H9 (cell line): Measurements from ENCODE around the gene MAST4. TPM values are rescaled to one million over a fixed set of nuclear protein-coding genes. Genes with fewer than 3 reads are reported as not detected.

Experiments
- DNase-seq: peaks from one replicate; pipeline ENCODE4 v3.0.0-alpha.2; 2017
- H2AFZ ChIP-seq: one replicate; pipeline ENCODE4 v1.6.1; 2013; ENCODE audit warnings: mild to moderate bottlenecking, low read length, control low read depth, moderate library complexity
- H2AK5ac ChIP-seq: 2 replicates; pipeline ENCODE4 v1.6.1; 2013; ENCODE audit warnings: low read length, control low read depth, mixed read lengths; ENCODE audit not compliant: insufficient read length
- H2BK120ac ChIP-seq: one replicate; pipeline ENCODE4 v1.6.1; 2013; ENCODE audit warnings: low read depth, mild to moderate bottlenecking, low read length, control low read depth, inconsistent platforms; ENCODE audit not compliant: poor library complexity, severe bottlenecking
- H2BK12ac ChIP-seq: 2 replicates; pipeline ENCODE4 v1.6.1; 2013; ENCODE audit warnings: low read length, control low read depth, mixed read lengths, low read depth; ENCODE audit not compliant: insufficient read length
- H2BK15ac ChIP-seq: 2 replicates; pipeline ENCODE4 v1.6.1; 2013; ENCODE audit warnings: low read depth, low read length, control low read depth
- H2BK20ac ChIP-seq: one replicate; pipeline ENCODE4 v1.6.1; 2013; ENCODE audit warnings: low read depth, mild to moderate bottlenecking, low read length, control low read depth, inconsistent platforms; ENCODE audit not compliant: poor library complexity, severe bottlenecking
- H2BK5ac ChIP-seq: 2 replicates; pipeline ENCODE4 v1.6.1; 2013; ENCODE audit warnings: low read length, control low read depth, mixed read lengths; ENCODE audit not compliant: insufficient read length
- H3K14ac ChIP-seq: 2 replicates; pipeline ENCODE4 v1.6.1; 2013; ENCODE audit warnings: low read length, control low read depth; ENCODE audit not compliant: insufficient read depth
- H3K18ac ChIP-seq: 2 replicates; pipeline ENCODE4 v1.6.1; 2013; ENCODE audit warnings: low read depth, mild to moderate bottlenecking, mixed read lengths, low read length, control low read depth; ENCODE audit not compliant: insufficient read length
- H3K23ac ChIP-seq: 2 replicates; pipeline ENCODE4 v1.6.1; 2013; ENCODE audit warnings: low read length, control low read depth, mixed read lengths, low read depth; ENCODE audit not compliant: insufficient read length
- H3K23me2 ChIP-seq: 2 replicates; pipeline ENCODE4 v1.6.1; 2013; ENCODE audit warnings: low read depth, mild to moderate bottlenecking, mixed read lengths, low read length, control low read depth; ENCODE audit not compliant: insufficient read length, poor library complexity, severe bottlenecking
- H3K27ac ChIP-seq: 2 replicates; pipeline ENCODE4 v1.5.1; 2013; ENCODE audit warnings: low read length, control low read depth, mixed read lengths, low read depth; ENCODE audit not compliant: insufficient read length
- H3K27me3 ChIP-seq: 2 replicates; pipeline ENCODE4 v1.6.1; 2013; ENCODE audit warnings: low read length, control low read depth, inconsistent platforms; ENCODE audit not compliant: insufficient read depth
- H3K4ac ChIP-seq: 2 replicates; pipeline ENCODE4 v1.6.1; 2013; ENCODE audit warnings: low read depth, mild to moderate bottlenecking, control low read depth, inconsistent platforms, low read length, moderate library complexity
- H3K4me1 ChIP-seq: 2 replicates; pipeline ENCODE4 v1.6.1; 2013; ENCODE audit warnings: low read length, control low read depth, inconsistent platforms; ENCODE audit not compliant: insufficient read depth
- H3K4me2 ChIP-seq: 2 replicates; pipeline ENCODE4 v1.6.1; 2013; ENCODE audit warnings: low read length, control low read depth, mixed read lengths; ENCODE audit not compliant: insufficient read length, insufficient read depth
- H3K56ac ChIP-seq: 2 replicates; pipeline ENCODE4 v1.6.1; 2013; ENCODE audit warnings: low read depth, mild to moderate bottlenecking, mixed read lengths, low read length, control low read depth; ENCODE audit not compliant: insufficient read length
- H3K79me1 ChIP-seq: 2 replicates; pipeline ENCODE4 v1.6.1; 2013; ENCODE audit warnings: low read depth, mild to moderate bottlenecking, moderate library complexity, low read length, control low read depth, inconsistent platforms; ENCODE audit not compliant: insufficient read depth, poor library complexity, severe bottlenecking
- H3K79me2 ChIP-seq: 2 replicates; pipeline ENCODE4 v1.6.1; 2013; ENCODE audit warnings: low read length, control low read depth, inconsistent platforms; ENCODE audit not compliant: insufficient read depth
- H3K9ac ChIP-seq: 2 replicates; pipeline ENCODE4 v1.6.1; 2013; ENCODE audit warnings: low read length, control low read depth, mixed read lengths; ENCODE audit not compliant: insufficient read length; ENCODE audit errors: extremely low read depth
- H3K9me3 ChIP-seq: one replicate; pipeline ENCODE4 v1.6.1; 2013; ENCODE audit warnings: low read depth, low read length, inconsistent platforms; ENCODE audit not compliant: control insufficient read depth
- H3T11ph ChIP-seq: one replicate; pipeline ENCODE4 v1.6.1; 2013; ENCODE audit warnings: mild to moderate bottlenecking, low read length, control low read depth, inconsistent platforms
- H4K20me1 ChIP-seq: one replicate; pipeline ENCODE4 v1.6.1; 2013; ENCODE audit not compliant: control insufficient read depth, insufficient read length, insufficient read depth
- H4K5ac ChIP-seq: 2 replicates; pipeline ENCODE4 v1.6.1; 2013; ENCODE audit warnings: low read depth, mild to moderate bottlenecking, mixed read lengths, low read length, control low read depth; ENCODE audit not compliant: insufficient read length
- H4K8ac ChIP-seq: replicated peaks from 2 replicates; pipeline ENCODE4 v1.6.1; 2013; ENCODE audit warnings: low read length, control low read depth, mixed read lengths, low read depth; ENCODE audit not compliant: insufficient read length
- H4K91ac ChIP-seq: 2 replicates; pipeline ENCODE4 v1.6.1; 2013; ENCODE audit warnings: low read depth, mild to moderate bottlenecking, moderate library complexity, mixed read lengths, low read length, control low read depth; ENCODE audit not compliant: insufficient read length
- H3K27ac Mint-ChIP-seq, 3 experiments: 2 replicates in 2 of 3; 3 replicates in 1 of 3; pipeline ENCODE4 v1.8.0; 2020 to 2021; ENCODE audit warnings: mixed read lengths in 3 of 3, mild to moderate bottlenecking in 1 of 3, moderate library complexity in 1 of 3
- H3K27me3 Mint-ChIP-seq: 2 replicates; pipeline ENCODE4 v1.8.0; 2021; ENCODE audit warnings: low read depth, mild to moderate bottlenecking, moderate library complexity, mixed read lengths
- H3K36me3 Mint-ChIP-seq, 3 experiments: 2 replicates in 2 of 3; 3 replicates in 1 of 3; pipeline ENCODE4 v1.8.0; 2020 to 2021; ENCODE audit warnings: low read depth in 3 of 3, mixed read lengths in 3 of 3; ENCODE audit not compliant: insufficient read depth in 1 of 3
- H3K4me1 Mint-ChIP-seq, 2 experiments: 2 replicates each; pipeline ENCODE4 v1.8.0; 2020; ENCODE audit warnings: mixed read lengths in 2 of 2
- H3K4me3 Mint-ChIP-seq, 2 experiments: 2 replicates in 1 of 2; 3 replicates in 1 of 2; pipeline ENCODE4 v1.8.0; 2020 to 2021; ENCODE audit warnings: mild to moderate bottlenecking in 2 of 2, mixed read lengths in 2 of 2, moderate library complexity in 1 of 2
- H3K9me3 Mint-ChIP-seq, 2 experiments: 2 replicates in 1 of 2; 3 replicates in 1 of 2; pipeline ENCODE4 v1.8.0; 2020; ENCODE audit warnings: mild to moderate bottlenecking in 2 of 2, mixed read lengths in 2 of 2, moderate library complexity in 1 of 2
- CTCF ChIP-seq: fragments of 200-600 bp; sonication (generic); conservative IDR thresholded peaks from 3 replicates; pipeline ENCODE4 v1.8.0; 2021; ENCODE audit warnings: antibody characterized with exemption, mild to moderate bottlenecking
- WGBS: extraction: QIAGEN DNeasy Blood & Tissue Kit; methylation state at CpG from one replicate; pipeline ENCODE4 v1.1.7; 2013; ENCODE audit warnings: missing lambda C conversion rate, low lambda C conversion rate, mixed read lengths; ENCODE audit not compliant: insufficient read length; ENCODE audit errors: extremely low coverage; 5-methylcytosine and 5-hydroxymethylcytosine counted together
- total RNA-seq: library from RNA; stranded (reverse); gene quantifications from 2 replicates; pipeline ENCODE4 v1.2.1, GENCODE V29; 2021

The MAST4 gene
- total RNA-seq, 1 experiment from 2014 or later: 3.7 TPM

GRCh38 chr5:66960369-66961137, 364.4 kb downstream of the MAST4 start:
- H3K56ac ChIP-seq: no peak overlapping the region
- no peak overlapping the region for H4K91ac ChIP-seq
- H4K5ac ChIP-seq: no peak overlapping the region
- no peak overlapping the region; the same call in 1 of the 2 replicates for H3K14ac ChIP-seq
- H3T11ph ChIP-seq: no peak overlapping the region
- no peaks in the 10 kb centered on the region for H3K23me2 ChIP-seq
- no CpG with 5 or more reads among the region's 7 CpGs for WGBS
- H3K4me1 Mint-ChIP-seq: peaks cover 40% of the 10 kb centered on the region in 2 experiments
- no peak overlapping the region for H2BK15ac ChIP-seq
- H3K27me3 Mint-ChIP-seq: no peaks in the 10 kb centered on the region; the same call in 1 of the 2 replicates
- peak overlapping the region in 1 of 2 experiments; percentile 14; a peak in 3 of 5 replicates for H3K4me3 Mint-ChIP-seq
- no peak overlapping the region for H2BK12ac ChIP-seq
- peak overlapping the region; percentile 40 for H3K27ac ChIP-seq
- no peaks in the 10 kb centered on the region for H3K9me3 ChIP-seq
- H3K23ac ChIP-seq: no peak overlapping the region
- H4K8ac ChIP-seq: no peak overlapping the region
- peak overlapping the region in 2 of 3 experiments; percentile 76 to 87; a peak in 5 of 7 replicates for H3K27ac Mint-ChIP-seq
- H3K4ac ChIP-seq: no peak overlapping the region
- H3K36me3 Mint-ChIP-seq: no peaks in the 10 kb centered on the region
- H2BK5ac ChIP-seq: no peak overlapping the region
- no peak overlapping the region for H3K9ac ChIP-seq
- H3K9me3 Mint-ChIP-seq: no peaks in the 10 kb centered on the region
- H3K18ac ChIP-seq: no peak overlapping the region
- H3K27me3 ChIP-seq: no peaks in the 10 kb centered on the region
- DNase-seq: no peak
- H2AFZ ChIP-seq: no peak overlapping the region
- peak overlapping the region; percentile 37 for H3K4me2 ChIP-seq
- TF ChIP-seq CTCF: no peak
- H2BK20ac ChIP-seq: no peak overlapping the region
- no peaks in the 10 kb centered on the region for H4K20me1 ChIP-seq
- H2AK5ac ChIP-seq: no peak overlapping the region
- H3K4me1 ChIP-seq: peaks cover 8% of the 10 kb centered on the region; the same call in 1 of the 2 replicates
- H2BK120ac ChIP-seq: no peak overlapping the region
- no peaks in the 10 kb centered on the region for H3K79me2 ChIP-seq
- no peaks in the 10 kb centered on the region for H3K79me1 ChIP-seq
